Aorta (tissue), 5 donors: ENCODE data around the gene ZNF664. TPM values are rescaled to one million over a fixed set of nuclear protein-coding genes. Genes with fewer than 3 reads are reported as not detected.

ENCODE experiments used
- ATAC-seq: fragments of 200-7000 bp; cut with Tn5 transposase; one replicate; pipeline ENCODE4 v1.9.1; 2022; ENCODE audit warnings: moderate library complexity; ENCODE audit not compliant: low FRiP score
- DNase-seq, 2 donors: peaks; one replicate each; pipeline ENCODE4 v3.0.0-alpha.2; 2020
- H3K27ac ChIP-seq, 2 donors: one replicate each; pipeline ENCODE4 v1.5.1; 2013; ENCODE audit warnings: low read length in 2 of 2, mild to moderate bottlenecking in 2 of 2, moderate library complexity in 2 of 2, control low read depth in 1 of 2, inconsistent platforms in 1 of 2, low read depth in 1 of 2
- H3K27me3 ChIP-seq, 2 donors: one replicate each; pipeline ENCODE4 v1.6.1; 2013; ENCODE audit warnings: control low read depth in 1 of 2, low read length in 1 of 2, mild to moderate bottlenecking in 1 of 2, moderate library complexity in 1 of 2; ENCODE audit not compliant: insufficient read depth in 2 of 2, control insufficient read depth in 1 of 2
- H3K36me3 ChIP-seq, 2 donors: one replicate each; pipeline ENCODE4 v1.6.1; 2013; ENCODE audit warnings: control low read depth in 1 of 2, low read length in 1 of 2, mild to moderate bottlenecking in 1 of 2; ENCODE audit not compliant: insufficient read depth in 2 of 2, control insufficient read depth in 1 of 2
- H3K4me1 ChIP-seq, 2 donors: one replicate each; pipeline ENCODE4 v1.6.1; 2013; ENCODE audit warnings: low read length in 2 of 2, control low read depth in 1 of 2, mild to moderate bottlenecking in 1 of 2, moderate library complexity in 1 of 2; ENCODE audit not compliant: insufficient read depth in 2 of 2, control insufficient read depth in 1 of 2
- H3K4me3 ChIP-seq, 2 donors: one replicate each; pipeline ENCODE4 v1.5.1; 2013; ENCODE audit warnings: low read length in 2 of 2, control low read depth in 1 of 2, mild to moderate bottlenecking in 1 of 2
- H3K9me3 ChIP-seq: one replicate; pipeline ENCODE4 v1.6.1; 2013; ENCODE audit warnings: mild to moderate bottlenecking, low read length; ENCODE audit not compliant: control insufficient read depth
- WGBS, 2 donors: extraction: QIAGEN DNeasy Blood & Tissue Kit; methylation state at CpG; one replicate each; pipeline ENCODE4 v1.1.7; 2013; 5-methylcytosine and 5-hydroxymethylcytosine counted together
- intact Hi-C, 2 donors: fragments of 100-400 bp; cut with DNase I; formaldehyde crosslinking; loops; one replicate each; pipeline versions ENCODE4 v1.14.2 to v1.15.0; 2022
- polyA plus RNA-seq, 2 donors: library from polyadenylated mRNA; stranded (reverse); fragments of 200-250 nt; gene quantifications; one replicate each; pipeline ENCODE4 v1.2.3, GENCODE V29; 2013
- total RNA-seq, 2 donors: library from RNA; stranded (reverse); fragmentation: NEBNext Ultra II Directional; extraction: Animal tissue kit (Norgen Biotek cat#: 25700); gene quantifications; one replicate each; pipeline ENCODE4 v1.2.1, GENCODE V29; 2021
- donor health status: healthy with polysubstance abuse.
- donor health status: Bipolar disorder and iron deficiency.
- donor health status: DM: no; HTN: no; CAD: no.
- donor health status: DM: no; HTN: no; CAD: no.
- donor health status: DM: yes; HTN: yes; CAD: no.

ZNF664 gene
- total and polyA plus RNA-seq, 4 donors, result 36.1 to 68.2 (median 58.5) TPM

- H3K4me1 ChIP-seq, result peaks cover 2 to 12% of the 10 kb centered on the region in 2 donors
- ATAC-seq, result no peak
Measured at GRCh38 chr12:123950476-123951349, 22.3 kb upstream of the ZNF664 start.

GRCh38 chr12:123951467-123951866 lies 21.5 kb upstream of the ZNF664 start:
- Histone ChIP-seq H3K27ac (peak overlapping the region in 1 of 2 donors; percentile 47), H3K4me1 (peaks cover 2 to 12% of the 10 kb centered on the region in 2 donors), H3K9me3 (no peaks in the 10 kb centered on the region), H3K27me3 (no peaks in the 10 kb centered on the region), H3K36me3 (no peaks in the 10 kb centered on the region), H3K4me3 (no peak overlapping the region)
- ATAC-seq (no peak), DNase-seq (no peak)
- intact Hi-C loops, result no loop called here
- 56 to 57% methylated on average over 4 of the region's 4 CpGs for WGBS, 2 donors

More at GRCh38 chr12:123950476-123951349, 22.3 kb upstream of the ZNF664 start:
- intact Hi-C loops, result no loop called here
- Histone ChIP-seq H3K4me3 (no peak overlapping the region), H3K27ac (no peak overlapping the region), H3K27me3 (no peaks in the 10 kb centered on the region), H3K9me3 (no peaks in the 10 kb centered on the region), H3K36me3 (no peaks in the 10 kb centered on the region)
- WGBS, 2 donors, result 66 to 72% methylated on average over 15 of the region's 15 CpGs
- no peak for DNase-seq

GRCh38 chr12:123952037-123952436 lies 21.0 kb upstream of the ZNF664 start:
- DNase-seq (no peak), ATAC-seq (no peak)
- peaks cover 2 to 12% of the 10 kb centered on the region in 2 donors for H3K4me1 ChIP-seq
- intact Hi-C loops, result no loop called here
- H3K4me3 ChIP-seq, result no peak overlapping the region
- H3K9me3 ChIP-seq, result no peaks in the 10 kb centered on the region
- H3K27ac ChIP-seq, result peak overlapping the region in 1 of 2 donors; percentile 24
- no peaks in the 10 kb centered on the region for H3K27me3 ChIP-seq
- no peaks in the 10 kb centered on the region for H3K36me3 ChIP-seq
- WGBS, 2 donors, result 3 to 10% methylated on average over 2 of the region's 2 CpGs

- no peaks in the 10 kb centered on the region for H3K27me3 ChIP-seq
- H3K36me3 ChIP-seq, result no peaks in the 10 kb centered on the region
- WGBS, 2 donors, result 85 to 87% methylated on average over 9 to 10 of the region's 10 CpGs
- DNase-seq (no peak), ATAC-seq (no peak)
- no peak overlapping the region for H3K4me3 ChIP-seq
- H3K27ac ChIP-seq, result no peak overlapping the region
- H3K9me3 ChIP-seq, result no peaks in the 10 kb centered on the region
- H3K4me1 ChIP-seq, result peaks cover 2 to 12% of the 10 kb centered on the region in 2 donors
- intact Hi-C loops, result no loop called here
Measured at GRCh38 chr12:123954647-123955350, 18.2 kb upstream of the ZNF664 start.

- ATAC-seq (no peak), DNase-seq (no peak)
- H3K9me3 ChIP-seq, result no peaks in the 10 kb centered on the region
- no peaks in the 10 kb centered on the region for H3K27me3 ChIP-seq
- H3K4me3 ChIP-seq, result no peak overlapping the region
- H3K27ac ChIP-seq, result no peak overlapping the region
- 90% methylated on average over 9 of the region's 9 CpGs for WGBS, 2 donors
- intact Hi-C loops, result no loop called here
- peaks cover 2 to 12% of the 10 kb centered on the region in 2 donors for H3K4me1 ChIP-seq
- no peaks in the 10 kb centered on the region for H3K36me3 ChIP-seq
Measured at GRCh38 chr12:123956249-123956648, 16.8 kb upstream of the ZNF664 start.

- Histone ChIP-seq H3K4me1 (peaks cover 0 to 5% of the 10 kb centered on the region in 2 donors), H3K36me3 (no peaks in the 10 kb centered on the region), H3K4me3 (no peak overlapping the region), H3K27ac (no peak overlapping the region), H3K27me3 (no peaks in the 10 kb centered on the region), H3K9me3 (no peaks in the 10 kb centered on the region)
- intact Hi-C loops, result no loop called here
- ATAC-seq, result no peak
- 88 to 91% methylated on average over 3 of the region's 3 CpGs for WGBS, 2 donors
- no peak for DNase-seq
Measured at GRCh38 chr12:123957196-123957595, 15.8 kb upstream of the ZNF664 start.

- no peaks in the 10 kb centered on the region for H3K4me1 ChIP-seq
- no peaks in the 10 kb centered on the region for H3K36me3 ChIP-seq
- H3K9me3 ChIP-seq, result no peaks in the 10 kb centered on the region
- intact Hi-C loops, result no loop called here
- WGBS, 2 donors, result 84 to 85% methylated on average over 8 of the region's 8 CpGs
- DNase-seq, result no peak
- H3K27ac ChIP-seq, result no peak overlapping the region
- no peak for ATAC-seq
- H3K27me3 ChIP-seq, result no peaks in the 10 kb centered on the region
- H3K4me3 ChIP-seq, result no peak overlapping the region
Measured at GRCh38 chr12:123958462-123958861, 14.6 kb upstream of the ZNF664 start.

GRCh38 chr12:123958876-123959275 lies 14.1 kb upstream of the ZNF664 start:
- Histone ChIP-seq H3K36me3 (no peaks in the 10 kb centered on the region), H3K27ac (no peak overlapping the region), H3K27me3 (no peaks in the 10 kb centered on the region), H3K4me1 (no peaks in the 10 kb centered on the region), H3K4me3 (no peak overlapping the region), H3K9me3 (no peaks in the 10 kb centered on the region)
- DNase-seq (no peak), ATAC-seq (no peak)
- intact Hi-C loops, result no loop called here
- 81 to 86% methylated on average over 9 of the region's 9 CpGs for WGBS, 2 donors
